ENCODE data around the gene SBSN. TPM values are rescaled to one million over a fixed set of nuclear protein-coding genes. Genes with fewer than 3 reads are reported as not detected.
A peak's percentile ranks its signal among the peaks of the same experiment; 100 is the strongest.

The SBSN gene
- total RNA-seq, 1 experiment from 2014 or later: 0.15 TPM

- no peak overlapping the region for H2BK15ac ChIP-seq (ENCODE audit: low read depth, low read length)
- H3K18ac ChIP-seq (ENCODE audit: insufficient read length, low read depth, low read length): no peak overlapping the region
- H4K91ac ChIP-seq (ENCODE audit: insufficient read length, low read depth, low read length): no peak overlapping the region
- no CpG with 5 or more reads among the region's 7 CpGs for WGBS (ENCODE audit: extremely low coverage, insufficient read length, low lambda C conversion rate)
- H2AK5ac ChIP-seq (ENCODE audit: insufficient read length, low read length): no peak overlapping the region
- H3K27me3 Mint-ChIP-seq (ENCODE audit: low read depth): peaks cover 3% of the 10 kb centered on the region; the same call in 1 of the 2 replicates
- H3K36me3 Mint-ChIP-seq (ENCODE audit: insufficient read depth in 1 of 3, low read depth in 3 of 3): peaks cover 46 to 71% (median 71%) of the 10 kb centered on the region in 3 experiments
- peaks cover 4% of the 10 kb centered on the region; the same call in 1 of the 2 replicates for H3K79me2 ChIP-seq (ENCODE audit: insufficient read depth, low read length)
- H3K23me2 ChIP-seq (ENCODE audit: insufficient read length, low read depth, low read length, poor library complexity, severe bottlenecking): peaks cover 8% of the 10 kb centered on the region
- no peak overlapping the region for H4K8ac ChIP-seq (replicated peaks; ENCODE audit: insufficient read length, low read depth, low read length)
- H2BK12ac ChIP-seq (ENCODE audit: insufficient read length, low read depth, low read length): no peak overlapping the region
- no peak overlapping the region for H2AFZ ChIP-seq (ENCODE audit: low read length)
- H2BK5ac ChIP-seq (ENCODE audit: insufficient read length, low read length): no peak overlapping the region
- DNase-seq: no peak
- H3K56ac ChIP-seq (ENCODE audit: insufficient read length, low read depth, low read length): no peak overlapping the region
- H3K27me3 ChIP-seq (ENCODE audit: insufficient read depth, low read length): no peaks in the 10 kb centered on the region
- H4K5ac ChIP-seq (ENCODE audit: insufficient read length, low read depth, low read length): no peak overlapping the region
- H3K27ac Mint-ChIP-seq: peak overlapping the region in 1 of 3 experiments; percentile 75; a peak in 1 of 7 replicates
- no peaks in the 10 kb centered on the region for H3K4me1 ChIP-seq (ENCODE audit: insufficient read depth, low read length)
- H3K9ac ChIP-seq (ENCODE audit: extremely low read depth, insufficient read length, low read length): no peak overlapping the region
- H3K4me3 Mint-ChIP-seq: no peak overlapping the region
- peaks cover 11 to 22% of the 10 kb centered on the region in 2 experiments for H3K4me1 Mint-ChIP-seq
- no peak overlapping the region for H3K23ac ChIP-seq (ENCODE audit: insufficient read length, low read depth, low read length)
- H3K79me1 ChIP-seq (ENCODE audit: insufficient read depth, low read depth, low read length, poor library complexity, severe bottlenecking): no peaks in the 10 kb centered on the region
- H3K27ac ChIP-seq (ENCODE audit: insufficient read length, low read depth, low read length): no peak overlapping the region
- no peak overlapping the region for H3K4ac ChIP-seq (ENCODE audit: low read depth, low read length)
- no peak overlapping the region for H3K4me2 ChIP-seq (ENCODE audit: insufficient read depth, insufficient read length, low read length)
- no peaks in the 10 kb centered on the region for H3K9me3 Mint-ChIP-seq
- TF ChIP-seq, protein P1, sequence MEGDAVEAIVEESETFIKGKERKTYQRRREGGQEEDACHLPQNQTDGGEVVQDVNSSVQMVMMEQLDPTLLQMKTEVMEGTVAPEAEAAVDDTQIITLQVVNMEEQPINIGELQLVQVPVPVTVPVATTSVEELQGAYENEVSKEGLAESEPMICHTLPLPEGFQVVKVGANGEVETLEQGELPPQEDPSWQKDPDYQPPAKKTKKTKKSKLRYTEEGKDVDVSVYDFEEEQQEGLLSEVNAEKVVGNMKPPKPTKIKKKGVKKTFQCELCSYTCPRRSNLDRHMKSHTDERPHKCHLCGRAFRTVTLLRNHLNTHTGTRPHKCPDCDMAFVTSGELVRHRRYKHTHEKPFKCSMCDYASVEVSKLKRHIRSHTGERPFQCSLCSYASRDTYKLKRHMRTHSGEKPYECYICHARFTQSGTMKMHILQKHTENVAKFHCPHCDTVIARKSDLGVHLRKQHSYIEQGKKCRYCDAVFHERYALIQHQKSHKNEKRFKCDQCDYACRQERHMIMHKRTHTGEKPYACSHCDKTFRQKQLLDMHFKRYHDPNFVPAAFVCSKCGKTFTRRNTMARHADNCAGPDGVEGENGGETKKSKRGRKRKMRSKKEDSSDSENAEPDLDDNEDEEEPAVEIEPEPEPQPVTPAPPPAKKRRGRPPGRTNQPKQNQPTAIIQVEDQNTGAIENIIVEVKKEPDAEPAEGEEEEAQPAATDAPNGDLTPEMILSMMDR (conservative IDR thresholded peaks at IDR 0.05): no peak
- no peaks in the 10 kb centered on the region for H4K20me1 ChIP-seq (ENCODE audit: control insufficient read depth, insufficient read depth, insufficient read length)
- H3K9me3 ChIP-seq (ENCODE audit: control insufficient read depth, low read depth, low read length): no peaks in the 10 kb centered on the region
- no peak overlapping the region for H2BK120ac ChIP-seq (ENCODE audit: low read depth, low read length, poor library complexity, severe bottlenecking)
- H3T11ph ChIP-seq (ENCODE audit: low read length): no peak overlapping the region
- no peak overlapping the region for H2BK20ac ChIP-seq (ENCODE audit: low read depth, low read length, poor library complexity, severe bottlenecking)
- no peak overlapping the region for H3K14ac ChIP-seq (ENCODE audit: insufficient read depth, low read length)
Observed at GRCh38 chr19:35506011-35506410, 22.1 kb downstream of the SBSN start.
